GM19238 (cell line): ENCODE data around the gene SLC35B3.
"Not testable (repeated sequence)": the region's sequence is repeated elsewhere in the genome, so short reads cannot be mapped to it uniquely, and the experiment has no call there.

Experiments
- DNase-seq: peaks from one replicate; pipeline ENCODE4 v3.0.0; 2011; ENCODE audit warnings: low spot score; ENCODE audit not compliant: insufficient read length

The SLC35B3 gene

GRCh38 chr6:8415280-8415679 lies 20.1 kb downstream of the SLC35B3 start:
- DNase-seq: no peak

- no peak for DNase-seq
Observed at GRCh38 chr6:8414844-8415243, 20.5 kb downstream of the SLC35B3 start.

GRCh38 chr6:8405946-8406345 lies 29.4 kb downstream of the SLC35B3 start:
- DNase-seq: not testable (repeated sequence)

GRCh38 chr6:8402546-8402945 lies 32.8 kb downstream of the SLC35B3 start:
- DNase-seq: no peak

- no peak for DNase-seq
Observed at GRCh38 chr6:8400663-8401062, 34.7 kb downstream of the SLC35B3 start.

- DNase-seq: no peak
Observed at GRCh38 chr6:8392569-8392968, 42.8 kb downstream of the SLC35B3 start.

- no peak for DNase-seq
Observed at GRCh38 chr6:8391934-8392333, 43.4 kb downstream of the SLC35B3 start.

GRCh38 chr6:8389036-8389818 lies 46.1 kb downstream of the SLC35B3 start:
- DNase-seq: no peak

GRCh38 chr6:8387942-8388437 lies 47.4 kb downstream of the SLC35B3 start:
- DNase-seq: no peak

GRCh38 chr6:8383584-8383983 lies 51.8 kb downstream of the SLC35B3 start:
- DNase-seq: no peak

- DNase-seq: no peak
Observed at GRCh38 chr6:8382434-8382833, 52.9 kb downstream of the SLC35B3 start.

- no peak for DNase-seq
Observed at GRCh38 chr6:8375916-8376315, 59.4 kb downstream of the SLC35B3 start.
